HEK293T (cell line): Measurements from ENCODE around the gene NPC1.

Experiments
- ARNT ChIP-seq: fragments of 450-650 bp; IDR thresholded peaks from 2 replicates; pipeline ENCODE4 v1.6.1; 2017; ENCODE audit warnings: mild to moderate bottlenecking
- BHLHE40 ChIP-seq: fragments of 450-650 bp; IDR thresholded peaks from 2 replicates; pipeline ENCODE4 v1.6.1; 2016; ENCODE audit warnings: mild to moderate bottlenecking, moderate library complexity, borderline replicate concordance
- FOXM1 ChIP-seq: fragments of 450-650 bp; IDR thresholded peaks from 2 replicates; pipeline ENCODE4 v1.6.1; 2017; ENCODE audit warnings: mild to moderate bottlenecking, borderline replicate concordance
- HDGF ChIP-seq: fragments of 450-650 bp; IDR thresholded peaks from 2 replicates; pipeline ENCODE4 v1.6.1; 2017; ENCODE audit warnings: antibody characterized with exemption, borderline replicate concordance
- LEF1 ChIP-seq: fragments of 450-650 bp; IDR thresholded peaks from 2 replicates; pipeline ENCODE4 v1.6.1; 2017; ENCODE audit warnings: mild to moderate bottlenecking, borderline replicate concordance
- SP1 ChIP-seq: fragments of 450-650 bp; IDR thresholded peaks from 2 replicates; pipeline ENCODE4 v1.6.1; 2017
- ZNF384 ChIP-seq: fragments of 450-650 bp; IDR thresholded peaks from 2 replicates; pipeline ENCODE4 v1.6.1; 2016

GRCh38 chr18:23524213-23524707 lies 62.0 kb downstream of the NPC1 start:
- TF ChIP-seq LEF1 = no peak
- no peak for TF ChIP-seq ARNT
- no peak for TF ChIP-seq FOXM1
- no peak for TF ChIP-seq BHLHE40
- TF ChIP-seq HDGF = no peak
- TF ChIP-seq ZNF384 = no peak
- no peak for TF ChIP-seq SP1
